ENCODE data around the gene EDNRA.

Gene EDNRA

DNA sequence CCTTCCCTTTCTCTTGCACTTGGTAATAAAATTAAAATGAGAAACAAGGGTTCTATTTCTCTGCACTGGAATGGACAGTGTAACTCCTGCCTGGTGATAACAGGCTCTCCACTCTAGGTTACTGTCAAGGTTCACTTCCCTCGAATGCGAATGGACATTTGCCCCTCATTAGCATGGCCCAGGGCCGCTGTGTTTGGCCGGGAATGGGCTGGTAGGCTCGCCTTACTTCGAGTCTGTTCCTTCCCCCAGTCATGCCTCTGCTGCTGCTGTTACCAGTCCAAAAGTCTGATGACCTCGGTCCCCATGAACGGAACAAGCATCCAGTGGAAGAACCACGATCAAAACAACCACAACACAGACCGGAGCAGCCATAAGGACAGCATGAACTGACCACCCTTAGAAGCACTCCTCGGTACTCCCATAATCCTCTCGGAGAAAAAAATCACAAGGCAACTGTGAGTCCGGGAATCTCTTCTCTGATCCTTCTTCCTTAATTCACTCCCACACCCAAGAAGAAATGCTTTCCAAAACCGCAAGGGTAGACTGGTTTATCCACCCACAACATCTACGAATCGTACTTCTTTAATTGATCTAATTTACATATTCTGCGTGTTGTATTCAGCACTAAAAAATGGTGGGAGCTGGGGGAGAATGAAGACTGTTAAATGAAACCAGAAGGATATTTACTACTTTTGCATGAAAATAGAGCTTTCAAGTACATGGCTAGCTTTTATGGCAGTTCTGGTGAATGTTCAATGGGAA, 61.5 kb downstream of the EDNRA start:
- DNase-seq (ENCODE audit: low spot score): no peak

GRCh38 chr4:147543034-147543433, 62.1 kb downstream of the EDNRA start:
- no peak for DNase-seq (ENCODE audit: low spot score)

DNA sequence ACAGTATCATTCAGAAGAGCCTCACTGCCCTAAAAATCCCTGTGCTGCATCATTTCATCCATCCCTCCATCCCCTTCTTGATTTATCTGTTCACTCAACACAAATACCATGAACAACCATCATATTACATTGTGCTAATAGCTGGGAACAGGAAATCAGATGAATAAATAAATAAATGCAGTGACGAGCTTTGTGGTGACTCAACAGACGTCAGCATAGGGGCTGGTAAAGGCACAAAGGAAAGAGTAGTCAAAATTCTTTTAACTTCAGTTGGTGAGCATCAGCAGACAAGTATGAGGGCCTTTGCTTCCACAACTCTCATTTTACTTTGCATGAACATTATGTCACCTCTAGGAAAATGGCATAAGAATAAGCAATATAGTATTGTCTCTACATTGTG, 65.5 kb downstream of the EDNRA start:
- peak; percentile 73 for DNase-seq (ENCODE audit: low spot score)

- peak; percentile 23 for DNase-seq (ENCODE audit: low spot score)
These were observed 66.6 kb downstream of the EDNRA start for GRCh38 chr4:147547314-147548056.

- no peak for DNase-seq (ENCODE audit: low spot score)
These were observed 67.4 kb downstream of the EDNRA start for GRCh38 chr4:147548256-147548655.

- peak; percentile 6 for DNase-seq (ENCODE audit: low spot score)
These were observed 69.8 kb downstream of the EDNRA start for GRCh38 chr4:147550626-147551246.

DNA sequence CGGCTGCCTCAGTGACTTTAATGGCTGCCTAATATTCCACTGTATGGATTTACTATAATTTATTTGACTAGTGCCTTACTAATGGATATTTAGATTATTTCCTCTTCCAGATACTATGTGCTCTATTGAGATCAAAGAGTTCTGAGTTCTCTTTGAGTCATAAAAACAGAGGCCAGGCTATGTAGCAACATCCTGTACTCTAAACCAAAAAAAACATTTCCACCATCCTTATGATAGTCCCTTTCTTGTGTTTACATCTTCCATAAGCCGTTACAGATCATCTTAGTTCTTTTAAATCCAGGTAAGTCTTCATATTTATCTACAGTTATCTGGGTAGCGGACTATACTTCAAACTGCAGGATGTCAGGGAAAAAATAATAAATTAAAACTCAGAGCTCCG, 79.7 kb downstream of the EDNRA start:
- DNase-seq (ENCODE audit: low spot score): peak; percentile 24

DNA sequence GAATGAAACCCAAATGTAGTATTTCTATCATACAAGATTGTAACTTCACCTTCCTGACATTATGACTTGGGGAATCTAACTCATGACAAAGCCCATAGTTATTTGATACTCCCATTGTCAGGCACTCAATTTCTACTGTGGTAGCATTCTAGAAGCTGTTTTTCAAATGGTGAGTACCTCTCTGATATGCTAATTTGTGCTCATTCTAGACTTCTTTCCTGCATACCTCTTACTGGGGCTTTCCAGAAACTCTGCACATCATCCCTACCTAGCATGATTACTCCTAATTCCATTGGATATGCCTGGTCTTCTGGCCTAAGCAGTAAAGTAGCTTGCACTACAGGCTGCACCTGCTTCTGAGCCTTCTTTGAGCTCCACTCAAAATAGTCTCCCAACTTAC, 85.9 kb downstream of the EDNRA start:
- DNase-seq (ENCODE audit: low spot score): no peak

DNA sequence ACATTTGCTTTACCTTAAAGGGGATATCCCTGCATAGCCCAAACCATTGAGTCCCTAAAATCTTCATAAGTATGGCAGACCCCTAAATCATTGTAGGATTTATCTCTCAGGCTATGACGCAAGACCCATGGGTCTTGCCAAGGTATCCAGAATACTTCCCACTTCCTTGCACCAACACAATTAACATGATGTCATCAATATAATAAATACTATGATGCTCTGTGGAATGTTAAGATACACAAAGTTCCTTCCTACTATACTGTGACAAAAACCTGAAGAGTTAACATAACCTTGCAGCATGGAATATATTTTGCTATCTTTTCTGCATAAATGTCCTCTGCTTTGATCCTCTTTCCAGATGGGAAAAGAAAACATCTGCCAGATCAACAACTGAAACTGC, 86.4 kb downstream of the EDNRA start:
- DNase-seq (ENCODE audit: low spot score): no peak

DNA sequence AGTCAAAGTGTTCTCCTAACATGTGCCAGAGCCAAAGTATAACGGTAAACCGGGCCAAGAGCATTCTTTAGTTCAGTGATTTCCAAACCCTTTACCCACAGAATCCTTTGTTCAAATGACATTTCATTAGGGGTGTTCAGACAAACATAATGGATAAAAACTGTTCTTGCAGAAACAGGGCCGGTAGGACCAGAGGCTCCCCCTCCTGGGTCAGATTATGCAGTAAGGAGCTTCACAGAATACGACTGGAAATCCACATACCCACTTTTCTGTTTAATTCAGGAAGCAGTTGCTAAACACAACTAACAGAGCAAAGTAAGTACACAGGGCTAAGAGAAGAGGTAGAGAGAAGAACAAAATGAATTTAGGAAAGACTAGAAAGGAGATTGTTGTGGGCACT, 89.7 kb downstream of the EDNRA start:
- DNase-seq (ENCODE audit: low spot score): no peak

- DNase-seq (ENCODE audit: low spot score): no peak
These were observed 90.3 kb downstream of the EDNRA start for GRCh38 chr4:147571036-147571770.

DNA sequence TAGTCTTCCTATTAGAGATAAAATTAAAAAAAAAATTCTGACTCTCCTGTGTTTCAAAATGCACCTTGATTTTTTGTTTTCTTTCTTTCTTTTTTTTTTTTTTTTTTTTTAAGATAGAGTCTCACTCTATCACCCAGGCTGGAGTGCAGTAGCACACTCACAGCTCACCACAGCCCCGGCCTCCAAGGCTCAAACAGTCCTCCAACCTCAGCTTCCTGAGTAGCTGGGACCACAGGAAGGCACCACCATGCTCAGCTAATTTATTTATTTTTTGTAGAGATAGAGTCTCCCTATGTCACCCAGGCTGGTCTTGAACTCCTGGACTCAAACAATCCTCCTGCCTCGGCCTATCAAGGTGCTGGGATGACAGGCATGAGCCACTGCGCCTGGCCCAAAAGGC, 95.2 kb downstream of the EDNRA start:
- no peak for DNase-seq (ENCODE audit: low spot score)

GRCh38 chr4:147578051-147578476, 97.2 kb downstream of the EDNRA start:
- peak; percentile 61 for DNase-seq (ENCODE audit: low spot score)

DNA sequence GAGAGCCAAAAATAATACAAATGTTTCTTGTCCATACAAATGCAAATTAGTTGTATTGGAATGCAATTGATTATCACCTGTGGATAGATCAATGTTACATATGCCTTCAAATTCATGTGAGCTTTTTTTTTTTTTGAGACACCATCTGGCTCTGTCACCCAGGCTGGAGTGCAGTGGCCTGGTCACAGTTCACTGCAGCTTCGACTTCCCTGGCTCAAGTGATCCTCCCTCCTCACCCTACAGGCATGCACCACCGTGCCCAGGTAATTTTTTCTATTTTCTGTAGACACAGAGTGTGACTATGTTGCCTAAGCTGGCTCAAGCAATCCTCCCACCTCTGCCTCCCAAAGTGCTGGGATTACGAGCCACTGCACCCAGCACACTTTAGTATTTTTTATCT, 97.7 kb downstream of the EDNRA start:
- DNase-seq (ENCODE audit: low spot score): no peak

DNA sequence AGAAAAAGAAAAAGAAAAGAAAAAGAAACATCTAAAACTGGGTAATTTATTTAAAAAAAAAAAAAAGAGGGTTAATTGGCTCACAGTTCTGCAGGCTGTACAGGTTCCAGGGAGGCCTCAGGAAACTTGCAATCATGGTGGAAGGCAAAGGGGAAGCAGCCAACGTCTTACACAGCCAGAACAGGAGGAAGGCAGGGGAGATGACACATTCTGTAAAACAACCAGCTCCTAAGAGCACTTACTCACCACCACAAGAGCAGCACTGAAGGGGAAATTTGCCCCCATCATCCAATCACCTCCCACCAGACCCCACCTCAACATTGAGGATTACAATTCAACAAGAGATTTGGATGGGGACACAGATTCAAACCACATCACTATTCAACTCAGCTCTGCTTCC, 99.5 kb downstream of the EDNRA start:
- no peak for DNase-seq (ENCODE audit: low spot score)

DNA sequence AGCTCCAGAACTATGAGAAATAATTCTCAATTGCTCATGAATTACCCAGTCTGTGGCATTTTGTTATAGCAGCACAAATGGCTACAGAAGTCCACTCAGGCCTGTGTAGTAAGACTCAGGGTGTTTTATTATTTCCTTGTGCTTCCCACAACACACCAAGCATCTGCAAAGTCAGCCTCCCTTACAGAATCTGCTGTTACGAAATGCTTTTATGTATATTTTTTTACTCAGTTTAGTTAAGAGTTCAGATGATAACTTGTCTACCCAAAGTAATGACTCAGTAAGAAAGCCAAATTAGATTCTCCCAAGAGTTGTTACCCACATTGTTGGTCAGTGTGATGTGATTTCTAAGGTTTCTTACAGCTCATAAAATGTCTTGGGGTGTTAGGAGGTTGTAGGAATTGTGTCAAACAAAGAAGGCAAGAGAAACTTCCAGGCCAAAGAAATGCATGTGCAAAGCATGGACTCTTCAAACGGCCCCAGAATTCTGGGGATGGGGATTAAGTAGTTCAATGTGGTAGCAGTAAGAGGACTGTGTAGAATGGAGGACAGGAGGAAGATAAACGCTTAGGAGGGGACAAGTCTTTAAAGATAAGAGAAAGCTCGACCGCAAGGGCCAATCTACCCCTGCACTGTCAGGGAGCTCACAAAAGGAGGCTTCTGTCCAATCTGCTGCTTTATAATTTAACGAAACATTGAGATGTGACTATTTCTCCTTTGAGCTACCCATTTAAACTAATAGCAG, 100.9 kb downstream of the EDNRA start:
- no peak for DNase-seq (ENCODE audit: low spot score)

GRCh38 chr4:147582386-147583060, 101.6 kb downstream of the EDNRA start:
- no peak for DNase-seq (ENCODE audit: low spot score)

DNA sequence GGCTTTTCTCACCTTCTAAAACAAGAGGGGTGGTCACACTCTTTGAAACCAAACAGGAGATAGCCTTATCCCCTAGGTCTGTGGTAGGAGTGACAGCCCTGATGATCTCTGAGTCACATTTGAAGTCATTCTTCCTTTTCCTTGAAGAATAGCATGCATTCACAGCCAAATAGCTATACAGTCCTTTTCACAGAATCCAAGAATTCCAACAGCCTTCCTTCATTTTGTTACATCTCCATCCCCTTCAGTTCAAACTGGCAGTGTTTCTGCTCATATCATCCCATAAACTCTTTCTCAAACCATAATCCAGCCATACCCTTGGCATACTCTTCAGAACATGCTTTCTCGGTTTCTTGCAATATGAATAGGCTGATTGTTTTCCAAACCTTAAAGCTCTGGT, 103.0 kb downstream of the EDNRA start:
- DNase-seq (ENCODE audit: low spot score): no peak

- DNase-seq (ENCODE audit: low spot score): no peak
These were observed 105.1 kb downstream of the EDNRA start for GRCh38 chr4:147586032-147586431.

- DNase-seq (ENCODE audit: low spot score): no peak
These were observed 105.7 kb downstream of the EDNRA start for GRCh38 chr4:147586637-147587036.

DNA sequence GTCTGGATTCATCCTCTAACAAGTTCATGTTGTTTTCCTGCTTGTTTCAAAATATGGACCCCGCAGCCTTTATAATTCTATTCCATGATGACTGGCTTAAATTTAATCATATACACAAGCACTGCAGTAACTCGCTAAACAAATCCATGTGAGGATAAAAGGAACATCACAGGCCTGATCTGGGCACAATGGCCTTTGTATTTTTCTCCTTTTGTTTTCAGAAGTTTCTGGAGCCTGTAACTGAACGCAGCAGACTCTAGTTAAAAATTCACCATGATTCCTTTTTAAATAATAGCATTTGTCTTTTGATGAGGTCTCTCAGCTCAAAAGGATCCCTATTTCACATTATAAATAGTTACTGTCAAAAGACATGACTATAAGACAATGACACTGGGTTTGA, 106.1 kb downstream of the EDNRA start:
- DNase-seq (ENCODE audit: low spot score): no peak
